ENCODE results near the gene CADPS.

Gene CADPS

GRCh38 chr3:62892045-62892444 is 16.8 kb upstream of the CADPS start:
- TF ChIP-seq CTCF (conservative IDR thresholded peaks at IDR 0.05; ENCODE audit: low read depth) = no peak
- DNase-seq (ENCODE audit: low spot score) = no peak
- H3K27ac ChIP-seq = no peak overlapping the region
- CTCF ChIA-PET = no interaction called here
- POLR2A ChIA-PET (ENCODE audit: low non-redundant PET) = no interaction called here

DNA sequence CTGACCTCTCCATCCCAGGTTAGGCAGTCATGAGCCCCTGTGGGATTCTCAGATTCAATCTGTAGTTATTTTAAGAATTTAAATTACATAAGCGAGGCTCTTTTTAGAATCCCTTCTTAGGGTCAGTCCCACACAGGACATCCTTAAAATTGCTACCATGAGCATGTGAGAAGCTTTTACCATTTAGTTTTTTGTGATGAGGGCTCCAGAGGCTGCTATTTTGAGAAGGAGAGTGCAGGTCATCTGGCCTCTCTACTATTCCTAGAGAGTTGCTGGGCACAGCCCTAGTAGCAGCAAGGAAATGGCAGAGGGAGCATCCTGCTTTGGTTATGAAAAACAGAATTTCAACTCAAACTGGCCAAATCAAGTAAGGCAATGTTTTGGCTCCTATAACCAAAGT is 13.6 kb upstream of the CADPS start:
- no peak overlapping the region for H3K27ac ChIP-seq
- ChIA-PET POLR2A (ENCODE audit: low non-redundant PET) (no interaction called here), CTCF (no interaction called here)
- no peak for TF ChIP-seq CTCF (conservative IDR thresholded peaks at IDR 0.05; ENCODE audit: low read depth)
- DNase-seq (ENCODE audit: low spot score) = no peak

GRCh38 chr3:62888180-62888579 is 13.0 kb upstream of the CADPS start:
- H3K27ac ChIP-seq = no peak overlapping the region
- TF ChIP-seq CTCF (conservative IDR thresholded peaks at IDR 0.05; ENCODE audit: low read depth) = no peak
- ChIA-PET POLR2A (ENCODE audit: low non-redundant PET) (no interaction called here), CTCF (no interaction called here)
- DNase-seq (ENCODE audit: low spot score) = no peak

- POLR2A ChIA-PET (ENCODE audit: low non-redundant PET) = no interaction called here
- CTCF ChIA-PET = interaction anchor here (0.6 to 1.0 kb wide), 2 partner anchors 11 to 319 kb away, joined by 3 read pairs; no protein-coding TSS in a partner anchor
- no peak for TF ChIP-seq CTCF (conservative IDR thresholded peaks at IDR 0.05; ENCODE audit: low read depth)
Observed at GRCh38 chr3:62885136-62885535, 9.9 kb upstream of the CADPS start.

DNA sequence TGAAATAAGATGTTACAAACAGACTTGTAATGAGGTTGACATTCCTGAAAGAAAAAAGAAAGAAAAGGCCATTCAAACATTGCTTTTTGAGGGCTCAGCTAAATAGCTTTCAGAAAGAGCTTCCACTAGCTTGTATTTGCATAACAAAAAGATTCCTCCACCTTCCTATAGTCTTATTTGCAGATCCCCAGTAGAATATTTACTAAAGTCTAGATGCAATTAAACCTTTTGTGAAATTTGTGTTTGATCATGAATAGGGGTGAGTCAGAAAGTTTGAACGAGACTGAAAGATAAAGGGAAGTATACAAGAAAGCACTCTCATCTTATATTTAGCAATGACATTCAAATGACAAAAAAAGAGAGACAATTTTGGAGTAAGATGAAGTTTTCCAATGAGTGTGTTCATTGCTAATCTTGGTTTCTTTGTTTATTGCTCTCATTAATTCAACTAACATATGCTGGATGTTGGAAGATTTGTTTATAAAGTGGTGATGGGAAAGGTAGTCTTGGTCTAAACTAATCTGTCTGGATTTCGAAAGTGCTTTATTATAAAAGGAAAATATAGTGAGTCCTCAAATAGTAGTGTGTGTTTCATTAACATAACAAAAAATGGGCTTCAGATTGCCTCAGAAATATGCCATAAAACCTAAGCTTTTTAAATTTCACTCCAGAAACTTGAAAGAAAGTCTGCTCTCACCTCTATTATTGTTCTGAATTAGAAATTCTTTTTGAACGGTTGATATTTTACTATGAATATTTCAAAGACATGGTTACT is 9.1 kb upstream of the CADPS start:
- no peak for TF ChIP-seq CTCF (conservative IDR thresholded peaks at IDR 0.05; ENCODE audit: low read depth)
- no peak for DNase-seq (ENCODE audit: low spot score)

More at GRCh38 chr3:62885136-62885535, 9.9 kb upstream of the CADPS start:
- DNase-seq (ENCODE audit: low spot score) = no peak
- no peak overlapping the region for H3K27ac ChIP-seq

GRCh38 chr3:62882676-62883200 is 7.5 kb upstream of the CADPS start:
- no peak for DNase-seq (ENCODE audit: low spot score)
- ChIA-PET CTCF (no interaction called here), POLR2A (ENCODE audit: low non-redundant PET) (no interaction called here)
- no peak for TF ChIP-seq CTCF (conservative IDR thresholded peaks at IDR 0.05; ENCODE audit: low read depth)
- H3K27ac ChIP-seq = no peak overlapping the region

More for the DNA sequence above, 9.1 kb upstream of the CADPS start:
- POLR2A ChIA-PET (ENCODE audit: low non-redundant PET) = no interaction called here
- CTCF ChIA-PET = no interaction called here
- H3K27ac ChIP-seq = no peak overlapping the region
